ENCODE data around the gene EFCAB6. TPM values are rescaled to one million over a fixed set of nuclear protein-coding genes. Genes with fewer than 3 reads are reported as not detected.

The EFCAB6 gene
- polyA plus RNA-seq, 3 donors, result not detected

- Histone ChIP-seq H3K4me1 (ENCODE audit: control insufficient read depth in 1 of 2, insufficient read depth in 2 of 2, low read length in 2 of 2) (no peaks in the 10 kb centered on the region), H2AFZ (ENCODE audit: insufficient read depth, low read depth, low read length, poor library complexity, severe bottlenecking) (no peak overlapping the region), H3K27ac (ENCODE audit: low read depth in 1 of 2, low read length in 2 of 2) (no peak overlapping the region), H3K4me3 (replicated peaks in 1 of 3; ENCODE audit: low read depth in 2 of 3, low read length in 3 of 3) (no peak overlapping the region), H4K20me1 (ENCODE audit: insufficient read depth, low read length) (no peaks in the 10 kb centered on the region), H3K9ac (ENCODE audit: insufficient read depth, low read length, poor library complexity, severe bottlenecking) (no peak overlapping the region), H3K9me3 (replicated peaks in 1 of 2; ENCODE audit: control insufficient read depth in 1 of 2, insufficient read depth in 1 of 2, low read length in 2 of 2) (no peaks in the 10 kb centered on the region), H3K36me3 (replicated peaks in 1 of 2; ENCODE audit: control insufficient read depth in 1 of 2, insufficient read depth in 2 of 2, low read length in 2 of 2) (no peaks in the 10 kb centered on the region), H3K27me3 (ENCODE audit: control insufficient read depth in 2 of 2, insufficient read depth in 2 of 2, low read length in 2 of 2) (peaks cover 18 to 35% of the 10 kb centered on the region in 2 donors), H3K4me2 (replicated peaks; ENCODE audit: extremely low read depth, low read length, poor library complexity, severe bottlenecking) (no peak overlapping the region), H3K79me2 (ENCODE audit: insufficient read depth, low read length) (no peaks in the 10 kb centered on the region)
- TF ChIP-seq CTCF (IDR thresholded peaks at IDR 0.05), result no peak
- no peak overlapping the region for H3K27ac Mint-ChIP-seq
- H3K4me3 Mint-ChIP-seq, result no peak overlapping the region
- WGBS (ENCODE audit: insufficient coverage), result 85% methylated on average over 6 of the region's 14 CpGs
- peaks cover 35 to 52% (median 42%) of the 10 kb centered on the region in 3 donors for H3K27me3 Mint-ChIP-seq (ENCODE audit: low read depth in 3 of 3)
- DNase-seq, result no peak
- H3K9me3 Mint-ChIP-seq, result peaks cover 0 to 22% (median 10%) of the 10 kb centered on the region in 7 donors
- H3K36me3 Mint-ChIP-seq, result peaks cover 0 to 4% of the 10 kb centered on the region in 2 donors
- intact Hi-C loops (cut with micrococcal nuclease), result no loop called here
- no peaks in the 10 kb centered on the region for H3K4me1 Mint-ChIP-seq
These were observed 47.5 kb upstream of the EFCAB6 start for GRCh38 chr22:43859621-43860020.

DNA sequence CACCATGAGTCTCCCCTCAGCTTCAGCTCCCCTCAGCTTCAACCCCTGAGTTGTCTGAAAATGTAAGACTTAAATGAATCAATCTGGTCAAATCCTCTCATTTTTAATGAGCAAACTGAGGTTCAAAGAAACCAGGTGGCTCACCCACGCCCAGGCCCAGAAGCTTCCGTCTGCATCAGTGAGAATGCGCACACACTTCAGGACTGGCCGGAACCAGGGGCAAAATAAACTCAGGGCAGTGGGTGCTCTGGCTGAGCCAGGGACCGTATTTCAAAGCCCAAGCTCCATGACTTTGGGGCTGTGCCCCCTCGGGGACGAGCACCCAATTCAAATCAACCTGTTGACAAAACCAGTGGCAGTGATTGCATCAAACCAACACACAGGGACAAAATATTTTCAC lies 47.1 kb upstream of the EFCAB6 start:
- intact Hi-C loops (cut with micrococcal nuclease), result no loop called here
- no peak for TF ChIP-seq CTCF (IDR thresholded peaks at IDR 0.05)
- no peak overlapping the region for H3K27ac ChIP-seq (ENCODE audit: low read depth in 1 of 2, low read length in 2 of 2)
- no peak overlapping the region for H3K4me3 ChIP-seq (replicated peaks in 1 of 3; ENCODE audit: low read depth in 2 of 3, low read length in 3 of 3)
- peaks cover 17 to 31% of the 10 kb centered on the region in 2 donors for H3K27me3 ChIP-seq (ENCODE audit: control insufficient read depth in 2 of 2, insufficient read depth in 2 of 2, low read length in 2 of 2)
- no peaks in the 10 kb centered on the region for H4K20me1 ChIP-seq (ENCODE audit: insufficient read depth, low read length)
- H3K4me2 ChIP-seq (replicated peaks; ENCODE audit: extremely low read depth, low read length, poor library complexity, severe bottlenecking), result no peak overlapping the region
- no peak for DNase-seq
- H3K27me3 Mint-ChIP-seq (ENCODE audit: low read depth in 3 of 3), result peaks cover 33 to 48% (median 38%) of the 10 kb centered on the region in 3 donors
- H2AFZ ChIP-seq (ENCODE audit: insufficient read depth, low read depth, low read length, poor library complexity, severe bottlenecking), result no peak overlapping the region
- peaks cover 0 to 4% of the 10 kb centered on the region in 2 donors for H3K36me3 Mint-ChIP-seq
- H3K9me3 ChIP-seq (replicated peaks in 1 of 2; ENCODE audit: control insufficient read depth in 1 of 2, insufficient read depth in 1 of 2, low read length in 2 of 2), result no peaks in the 10 kb centered on the region
- no peak overlapping the region for H3K4me3 Mint-ChIP-seq
- no peak overlapping the region for H3K9ac ChIP-seq (ENCODE audit: insufficient read depth, low read length, poor library complexity, severe bottlenecking)
- no peak overlapping the region for H3K27ac Mint-ChIP-seq
- no peaks in the 10 kb centered on the region for H3K36me3 ChIP-seq (replicated peaks in 1 of 2; ENCODE audit: control insufficient read depth in 1 of 2, insufficient read depth in 2 of 2, low read length in 2 of 2)
- peaks cover 0 to 22% (median 10%) of the 10 kb centered on the region in 7 donors for H3K9me3 Mint-ChIP-seq
- H3K4me1 ChIP-seq (ENCODE audit: control insufficient read depth in 1 of 2, insufficient read depth in 2 of 2, low read length in 2 of 2), result no peaks in the 10 kb centered on the region
- 84% methylated on average over 6 of the region's 7 CpGs for WGBS (ENCODE audit: insufficient coverage)
- H3K4me1 Mint-ChIP-seq, result no peaks in the 10 kb centered on the region
- H3K79me2 ChIP-seq (ENCODE audit: insufficient read depth, low read length), result no peaks in the 10 kb centered on the region

All from CD14-positive monocyte (primary cell).